Ovary (tissue), 9 donors: ENCODE measurements around the gene PPP1R9B. TPM values are rescaled to one million over a fixed set of nuclear protein-coding genes. Genes with fewer than 3 reads are reported as not detected.

Experiments used
- DNase-seq, 5 donors: peaks; one replicate each; pipeline ENCODE4 v3.0.0-alpha.2; 2019 to 2020
- H3K27ac ChIP-seq, 2 donors: fragments of 200-600 bp; one replicate each; pipeline versions ENCODE4 v1.5.1 to v1.8.0; 2019 to 2022
- H3K27me3 ChIP-seq: fragments of 200-600 bp; one replicate; pipeline ENCODE4 v1.8.0; 2022
- H3K36me3 ChIP-seq: fragments of 200-600 bp; sonication (generic); one replicate; pipeline ENCODE4 v1.5.1; 2019
- H3K4me1 ChIP-seq: one replicate; pipeline ENCODE4 v1.8.1; 2013; ENCODE audit warnings: mild to moderate bottlenecking, moderate library complexity; ENCODE audit not compliant: insufficient read depth
- H3K4me3 ChIP-seq: fragments of 200-600 bp; sonication (generic); one replicate; pipeline ENCODE4 v1.5.1; 2017
- H3K9me3 ChIP-seq, 2 donors: fragments of 200-600 bp in 1 of 2; sonication (generic) in 1 of 2; one replicate each; pipeline versions ENCODE4 v1.5.1 to v1.8.1; 2013 to 2019; ENCODE audit warnings: mild to moderate bottlenecking in 1 of 2, moderate library complexity in 1 of 2
- CTCF ChIP-seq, 3 donors: fragments of 450-650 bp in 2 of 3; fragments of 200-600 bp in 1 of 3; IDR thresholded peaks; one replicate each; pipeline versions ENCODE4 v1.5.1 to v1.8.0; 2016 to 2022; ENCODE audit warnings: antibody characterized with exemption in 3 of 3, mild to moderate bottlenecking in 1 of 3
- EP300 ChIP-seq: sonication (generic); formaldehyde crosslinking; IDR thresholded peaks from one replicate; pipeline ENCODE4 v1.6.1; 2017; ENCODE audit warnings: antibody characterized with exemption
- POLR2A ChIP-seq: fragments of 450-650 bp; IDR thresholded peaks from one replicate; pipeline ENCODE4 v1.6.1; 2017; ENCODE audit warnings: antibody characterized with exemption, mild to moderate bottlenecking, moderate library complexity
- WGBS, 3 donors: extraction: QIAGEN DNeasy Blood & Tissue Kit in 1 of 3; methylation state at CpG; one replicate each; pipeline versions ENCODE4 v1.1.5 to v1.1.7; 2013 to 2017; 5-methylcytosine and 5-hydroxymethylcytosine counted together
- intact Hi-C, 4 donors: fragments of 100-400 bp; cut with DNase I; formaldehyde crosslinking; loops; one replicate each; pipeline versions ENCODE4 v1.11.0 to v1.15.1; 2022 to 2023
- polyA plus RNA-seq, 2 donors: library from polyadenylated mRNA; stranded (reverse); fragments of 200-250 nt in 1 of 2; fragments of 350-450 nt in 1 of 2; fragmentation: Illumina TruSeq in 1 of 2; extraction: RNeasy Lipid Tissue Mini Kit (QIAGEN cat#74804) in 1 of 2; gene quantifications; one replicate each; pipeline ENCODE4 v1.2.3, GENCODE V29; 2013 to 2014
- total RNA-seq, 7 donors: library from RNA; depleted of rRNA in 2 of 7; stranded (reverse); fragments of >200 nt in 2 of 7; fragmentation: NEBNext Ultra II Directional in 3 of 7; extraction: Animal tissue kit (Norgen Biotek cat#: 25700) in 3 of 7; gene quantifications; one replicate each; pipeline versions ENCODE4 v1.1.0 to v1.2.4, GENCODE V29; 2016 to 2023
- donor health status: DM: no; HTN: no; CAD: no; lungs with moderate emphysema.
- donor health status: DM: no; HTN: no; CAD: no.
- donor health status: Bipolar disorder and iron deficiency.
- donor health status: DM: yes; HTN: yes; CAD: no.
- donor health status: DM: no; HTN: no; CAD: no.
- donor health status: DM: yes; HTN: yes; CAD: no.

The PPP1R9B gene
- total and polyA plus RNA-seq, 9 donors: 14.8 to 109 (median 64.3) TPM

- WGBS, 3 donors: 96 to 100% (median 97%) methylated on average over 2 of the region's 2 CpGs
- Histone ChIP-seq H3K9me3 (no peaks in the 10 kb centered on the region), H3K36me3 (no peaks in the 10 kb centered on the region), H3K27me3 (no peaks in the 10 kb centered on the region), H3K4me3 (no peak overlapping the region), H3K27ac (no peak overlapping the region), H3K4me1 (no peaks in the 10 kb centered on the region)
- no peak for DNase-seq
- intact Hi-C loops: loop anchor here in 1 of 4 donors (10.0 kb wide), 1 partner anchor 50 kb away; no protein-coding TSS in a partner anchor
- no peak for TF ChIP-seq EP300
Observed at GRCh38 chr17:50164697-50164988, 14.2 kb upstream of the PPP1R9B start.

GRCh38 chr17:50163843-50164696 is 13.6 kb upstream of the PPP1R9B start:
- intact Hi-C loops: loop anchor here in 1 of 4 donors (10.0 kb wide), 1 partner anchor 49 kb away; no protein-coding TSS in a partner anchor
- 78 to 83% (median 82%) methylated on average over 8 to 11 of the region's 11 CpGs for WGBS, 3 donors
- Histone ChIP-seq H3K36me3 (no peaks in the 10 kb centered on the region), H3K4me1 (no peaks in the 10 kb centered on the region), H3K27me3 (no peaks in the 10 kb centered on the region), H3K27ac (no peak overlapping the region), H3K9me3 (no peaks in the 10 kb centered on the region), H3K4me3 (no peak overlapping the region)
- no peak for TF ChIP-seq CTCF (IDR thresholded peaks at IDR 0.05)
- TF ChIP-seq POLR2A: no peak
- no peak for TF ChIP-seq EP300
- no peak for DNase-seq

GRCh38 chr17:50162466-50163254 is 12.2 kb upstream of the PPP1R9B start:
- Histone ChIP-seq H3K36me3 (no peaks in the 10 kb centered on the region), H3K9me3 (no peaks in the 10 kb centered on the region), H3K27me3 (no peaks in the 10 kb centered on the region), H3K27ac (no peak overlapping the region), H3K4me3 (no peak overlapping the region), H3K4me1 (no peaks in the 10 kb centered on the region)
- no peak for DNase-seq
- intact Hi-C loops: loop anchor here in 1 of 4 donors (10.0 kb wide), 1 partner anchor 48 kb away; no protein-coding TSS in a partner anchor
- WGBS, 3 donors: 76 to 77% (median 77%) methylated on average over 8 of the region's 8 CpGs
- no peak for TF ChIP-seq CTCF (IDR thresholded peaks at IDR 0.05)
- no peak for TF ChIP-seq EP300
- no peak for TF ChIP-seq POLR2A

GRCh38 chr17:50161911-50162288 is 11.4 kb upstream of the PPP1R9B start:
- Histone ChIP-seq H3K27me3 (no peaks in the 10 kb centered on the region), H3K27ac (peak overlapping the region; percentile 42 to 56), H3K4me1 (no peaks in the 10 kb centered on the region), H3K4me3 (no peak overlapping the region), H3K36me3 (no peaks in the 10 kb centered on the region), H3K9me3 (no peaks in the 10 kb centered on the region)
- intact Hi-C loops: loop anchor here in 2 of 4 donors (1.0 to 10.0 kb wide), 2 partner anchors 23 to 47 kb away; no protein-coding TSS in a partner anchor
- TF ChIP-seq EP300 (no peak), CTCF (IDR thresholded peaks at IDR 0.05) (no peak), POLR2A (no peak)
- 45 to 54% (median 50%) methylated on average over 16 of the region's 16 CpGs for WGBS, 3 donors
- DNase-seq: peak in 1 of 5 donors; percentile 49
